IMR-90 (cell line): ENCODE measurements around the gene RTCB. TPM values are rescaled to one million over a fixed set of nuclear protein-coding genes. Genes with fewer than 3 reads are reported as not detected.

Experiments used
- ATAC-seq: fragments of 200-7000 bp; cut with Tn5 transposase; 2 replicates; pipeline ENCODE4 v1.9.1; 2020; ENCODE audit warnings: low read depth, mild to moderate bottlenecking, moderate library complexity
- BruUV-seq: library from RNA; stranded (reverse); fragments of 400-500 nt; replicated peaks from 2 replicates; lab custom pipeline; 2021; lab: Mats Ljungman, UMichigan
- CTCF ChIA-PET: fragments of 300-600 bp; formaldehyde crosslinking; extraction: SDS; loops from one replicate; lab custom pipeline; 2021; ENCODE audit warnings: antibody characterized with exemption; lab: Yijun Ruan, JAX
- POLR2A ChIA-PET: fragments of 300-600 bp; sonication (Branson Sonifier 250); formaldehyde crosslinking; loops from one replicate; lab custom pipeline; 2022; ENCODE audit warnings: antibody characterized with exemption; ENCODE audit not compliant: unreplicated experiment; lab: Charles Lee
- DNase-seq: peaks from one replicate; pipeline ENCODE4 v3.0.0; 2013
- H2AFZ ChIP-seq: replicated peaks from 2 replicates; pipeline ENCODE3; 2013; ENCODE audit warnings: low read length, mild to moderate bottlenecking; ENCODE audit not compliant: poor library complexity
- H2AK5ac ChIP-seq: 2 replicates; pipeline ENCODE4 v1.6.1; 2013; ENCODE audit warnings: low read depth, low read length, inconsistent platforms
- H2AK9ac ChIP-seq: replicated peaks from 2 replicates; pipeline ENCODE3; 2013; ENCODE audit warnings: mild to moderate bottlenecking, low read depth, low read length, moderate library complexity; ENCODE audit not compliant: poor library complexity
- H2BK120ac ChIP-seq: 2 replicates; pipeline ENCODE4 v1.6.1; 2013; ENCODE audit warnings: low read depth, low read length, inconsistent platforms
- H2BK15ac ChIP-seq: 3 replicates; pipeline ENCODE4 v1.6.1; 2013; ENCODE audit warnings: low read depth, low read length, inconsistent platforms
- H2BK20ac ChIP-seq: 2 replicates; pipeline ENCODE4 v1.6.1; 2013; ENCODE audit warnings: low read depth, mild to moderate bottlenecking, inconsistent platforms, low read length, moderate library complexity
- H2BK5ac ChIP-seq: 2 replicates; pipeline ENCODE4 v1.6.1; 2013; ENCODE audit warnings: mild to moderate bottlenecking, low read depth, low read length, inconsistent platforms; ENCODE audit not compliant: poor library complexity, severe bottlenecking
- H3K14ac ChIP-seq: replicated peaks from 2 replicates; pipeline ENCODE4 v1.6.1; 2013; ENCODE audit warnings: low read depth, low read length, inconsistent platforms
- H3K18ac ChIP-seq: 2 replicates; pipeline ENCODE4 v1.6.1; 2013; ENCODE audit warnings: low read depth, low read length, control low read depth
- H3K23ac ChIP-seq: 2 replicates; pipeline ENCODE4 v1.6.1; 2013; ENCODE audit warnings: low read depth, low read length, inconsistent platforms
- H3K27ac ChIP-seq: 2 replicates; pipeline ENCODE4 v1.5.1; 2013; ENCODE audit warnings: mild to moderate bottlenecking, control low read depth, low read length; ENCODE audit not compliant: insufficient read depth
- H3K27me3 ChIP-seq: 2 replicates; pipeline ENCODE4 v1.6.1; 2013; ENCODE audit warnings: low read length; ENCODE audit not compliant: control insufficient read depth, insufficient read depth
- H3K36me3 ChIP-seq: 2 replicates; pipeline ENCODE4 v1.6.1; 2013; ENCODE audit warnings: low read length, mixed read lengths; ENCODE audit not compliant: control insufficient read depth, insufficient read depth
- H3K4ac ChIP-seq: 2 replicates; pipeline ENCODE4 v1.6.1; 2013; ENCODE audit warnings: low read depth, low read length, inconsistent platforms
- H3K4me1 ChIP-seq: 2 replicates; pipeline ENCODE4 v1.6.1; 2013; ENCODE audit warnings: low read length, mixed read lengths; ENCODE audit not compliant: control insufficient read depth, insufficient read depth
- H3K4me2 ChIP-seq: 2 replicates; pipeline ENCODE4 v1.6.1; 2013; ENCODE audit warnings: low read depth, mild to moderate bottlenecking, control low read depth, low read length, moderate library complexity
- H3K4me3 ChIP-seq: 2 replicates; pipeline ENCODE4 v1.5.1; 2013; ENCODE audit warnings: low read depth, mild to moderate bottlenecking, control low read depth, low read length, moderate library complexity; ENCODE audit not compliant: insufficient read depth
- H3K56ac ChIP-seq: 2 replicates; pipeline ENCODE4 v1.6.1; 2013; ENCODE audit warnings: low read length, inconsistent platforms; ENCODE audit not compliant: insufficient read depth; ENCODE audit errors: extremely low read depth
- H3K79me1 ChIP-seq, 2 experiments: 2 replicates each; pipeline ENCODE4 v1.6.1; 2013; ENCODE audit warnings: low read length in 2 of 2, inconsistent platforms in 1 of 2, low read depth in 1 of 2
- H3K9ac ChIP-seq: 2 replicates; pipeline ENCODE4 v1.6.1; 2013; ENCODE audit warnings: low read depth, low read length, control low read depth
- H3K9me1 ChIP-seq: 2 replicates; pipeline ENCODE4 v1.6.1; 2013; ENCODE audit warnings: low read length, inconsistent platforms; ENCODE audit not compliant: insufficient read depth
- H3K9me3 ChIP-seq: 2 replicates; pipeline ENCODE4 v1.6.1; 2013; ENCODE audit warnings: low read length; ENCODE audit not compliant: control insufficient read depth, insufficient read depth
- H4K20me1 ChIP-seq: 2 replicates; pipeline ENCODE4 v1.6.1; 2013; ENCODE audit warnings: low read length, inconsistent platforms; ENCODE audit not compliant: insufficient read depth
- H4K5ac ChIP-seq: 2 replicates; pipeline ENCODE4 v1.6.1; 2013; ENCODE audit warnings: mild to moderate bottlenecking, low read depth, low read length, control low read depth
- H4K8ac ChIP-seq, 2 experiments: 2 replicates each; pipeline ENCODE4 v1.6.1; 2013; ENCODE audit warnings: low read depth in 2 of 2, low read length in 2 of 2, control low read depth in 1 of 2, inconsistent platforms in 1 of 2
- H4K91ac ChIP-seq: 2 replicates; pipeline ENCODE4 v1.6.1; 2013; ENCODE audit warnings: low read depth, low read length, inconsistent platforms; ENCODE audit not compliant: insufficient read depth
- CEBPB ChIP-seq: IDR thresholded peaks from 2 replicates; pipeline ENCODE4 v1.6.1; 2012; ENCODE audit warnings: low read depth, low read length, improper control_type of control experiment
- CHD1 ChIP-seq: IDR thresholded peaks from 2 replicates; pipeline ENCODE4 v1.6.1; 2012; ENCODE audit warnings: low read depth, low read length, improper control_type of control experiment
- ELK1 ChIP-seq: fragments of 150-350 bp; IDR thresholded peaks from 2 replicates; pipeline ENCODE4 v1.6.1; 2016; ENCODE audit warnings: low read depth, mild to moderate bottlenecking, low read length, moderate library complexity, borderline replicate concordance
- FOS ChIP-seq: fragments of 150-350 bp; IDR thresholded peaks from 2 replicates; pipeline ENCODE4 v1.6.1; 2016; ENCODE audit warnings: low read depth, low read length
- MAFK ChIP-seq: IDR thresholded peaks from 2 replicates; pipeline ENCODE4 v1.6.1; 2012; ENCODE audit warnings: low read depth, low read length, improper control_type of control experiment
- MAZ ChIP-seq: IDR thresholded peaks from 2 replicates; pipeline ENCODE4 v1.6.1; 2012; ENCODE audit warnings: low read depth, mild to moderate bottlenecking, low read length, improper control_type of control experiment, moderate library complexity, borderline replicate concordance
- MXI1 ChIP-seq: IDR thresholded peaks from 2 replicates; pipeline ENCODE4 v1.6.1; 2012; ENCODE audit warnings: low read depth, mild to moderate bottlenecking, low read length, moderate library complexity, borderline replicate concordance
- NFE2L2 ChIP-seq: fragments of 150-350 bp; IDR thresholded peaks from 2 replicates; pipeline ENCODE4 v1.6.1; 2016; ENCODE audit warnings: low read depth, mild to moderate bottlenecking, low read length
- POLR2A ChIP-seq: IDR thresholded peaks from 2 replicates; pipeline ENCODE4 v1.6.1; 2012; ENCODE audit warnings: mild to moderate bottlenecking, low read depth, low read length
- RAD21 ChIP-seq: IDR thresholded peaks from 2 replicates; pipeline ENCODE4 v1.6.1; 2012; ENCODE audit warnings: low read length, improper control_type of control experiment
- RCOR1 ChIP-seq: IDR thresholded peaks from 2 replicates; pipeline ENCODE4 v1.6.1; 2012; ENCODE audit warnings: mild to moderate bottlenecking, low read length, improper control_type of control experiment; ENCODE audit not compliant: insufficient replicate concordance
- RFX5 ChIP-seq: IDR thresholded peaks from 2 replicates; pipeline ENCODE4 v1.8.0; 2012; ENCODE audit warnings: low read depth, mild to moderate bottlenecking, low read length, moderate library complexity
- SMC3 ChIP-seq: fragments of 150-350 bp; IDR thresholded peaks from 2 replicates; pipeline ENCODE4 v1.6.1; 2016; ENCODE audit warnings: low read depth, mild to moderate bottlenecking, antibody characterized with exemption, low read length, moderate library complexity
- USF2 ChIP-seq: fragments of 150-350 bp; IDR thresholded peaks from 2 replicates; pipeline ENCODE4 v1.6.1; 2017; ENCODE audit warnings: mild to moderate bottlenecking, antibody characterized with exemption, low read length, low read depth
- WGBS, 2 experiments: methylation state at CpG; one replicate each; pipeline versions ENCODE4 v1.1.5 to v1.1.7; 2013; ENCODE audit warnings: missing lambda C conversion rate in 2 of 2; ENCODE audit not compliant: insufficient read length in 1 of 2; ENCODE audit errors: extremely low coverage in 2 of 2; 5-methylcytosine and 5-hydroxymethylcytosine counted together
- dilution Hi-C: fragments of 300-500 bp; cut with HindIII; formaldehyde crosslinking; loops from one replicate; pipeline ENCODE4 v1.14.3; 2018; ENCODE audit warnings: low sequenced_read_pairs; ENCODE audit not compliant: unreplicated experiment
- in situ Hi-C: fragments of 300-500 bp; cut with MboI; formaldehyde crosslinking; loops from 3 replicates; pipeline ENCODE4 v1.14.3; 2019; ENCODE audit warnings: low sequenced_read_pairs, inconsistent platforms, mixed read lengths
- intact Hi-C: fragments of 100-400 bp; cut with micrococcal nuclease; formaldehyde crosslinking; loops from 2 replicates; pipeline ENCODE4 v1.10.0; 2022
- polyA plus RNA-seq, 3 experiments: library from polyadenylated mRNA; depleted of rRNA; stranded (reverse); fragments of >200 nt; gene quantifications; 2 replicates each; pipeline ENCODE4 v1.2.3, GENCODE V29; 2012; ENCODE audit warnings: low replicate concordance in 1 of 3
- total RNA-seq: library from RNA; depleted of rRNA; stranded (reverse); fragments of >200 nt; gene quantifications from 2 replicates; pipeline ENCODE4 v1.2.3, GENCODE V29; 2012

RTCB gene
- total and polyA plus RNA-seq, 2 of the 4 experiments (the other 2 are of a cell fraction): 115 to 213 TPM

- dilution Hi-C loops: no loop called here
- BruUV-seq: no TSS peak
- Histone ChIP-seq H4K20me1 (no peaks in the 10 kb centered on the region), H3K23ac (no peak overlapping the region), H3K4me2 (no peak overlapping the region), H2AFZ (no peak overlapping the region), H3K9ac (no peak overlapping the region), H2BK20ac (no peak overlapping the region), H3K27ac (no peak overlapping the region), H2AK9ac (no peak overlapping the region), H3K9me1 (no peaks in the 10 kb centered on the region), H3K14ac (no peak overlapping the region), H3K18ac (no peak overlapping the region), H3K4ac (no peak overlapping the region), H2AK5ac (no peak overlapping the region), H2BK15ac (no peak overlapping the region), H4K5ac (no peak overlapping the region), H3K27me3 (peaks cover 11% of the 10 kb centered on the region), H4K91ac (no peak overlapping the region), H3K4me3 (no peak overlapping the region), H4K8ac (no peak overlapping the region), H2BK5ac (no peak overlapping the region), H3K79me1 (no peaks in the 10 kb centered on the region), H3K56ac (no peak overlapping the region), H3K9me3 (no peaks in the 10 kb centered on the region), H2BK120ac (no peak overlapping the region), H3K4me1 (no peaks in the 10 kb centered on the region), H3K36me3 (no peaks in the 10 kb centered on the region)
- DNase-seq: peak; percentile 4
- WGBS, 2 experiments: no CpG with 5 or more reads among the region's 1 CpG
- CTCF ChIA-PET: no interaction called here
- no peak for ATAC-seq
- in situ Hi-C loops: no loop called here
- POLR2A ChIA-PET: no interaction called here
- TF ChIP-seq RAD21 (no peak), CEBPB (no peak), MXI1 (no peak), CHD1 (no peak), FOS (no peak), RFX5 (no peak), MAFK (no peak), RCOR1 (no peak), ELK1 (no peak), MAZ (no peak), POLR2A (no peak), NFE2L2 (no peak), SMC3 (no peak), USF2 (no peak)
- intact Hi-C loops: no loop called here
Observed at GRCh38 chr22:32446321-32446720, 34.3 kb upstream of the RTCB start.
